HepG2 (cell line): ENCODE results near the gene TMEFF2. TPM values are rescaled to one million over a fixed set of nuclear protein-coding genes. Genes with fewer than 3 reads are reported as not detected.
A peak's percentile ranks its signal among the peaks of the same experiment; 100 is the strongest.

Source experiments
- AHR ChIP-seq: IDR thresholded peaks from 2 replicates; pipeline ENCODE4 v1.6.1; 2018; ENCODE audit warnings: missing genetic modification reagents, missing compliant biosample characterization
- EP300 ChIP-seq, 3 experiments: sonication (generic) in 1 of 3; formaldehyde crosslinking in 1 of 3; IDR thresholded peaks; 2 replicates each; pipeline versions ENCODE4 v1.5.1 to v1.6.1; 2011 to 2020; ENCODE audit warnings: low read depth in 2 of 3, low read length in 2 of 3, borderline replicate concordance in 1 of 3, improper control_type of control experiment in 1 of 3, mild to moderate bottlenecking in 1 of 3, missing genetic modification reagents in 1 of 3, moderate library complexity in 1 of 3
- FOXC1 ChIP-seq: sonication (generic); formaldehyde crosslinking; IDR thresholded peaks from 2 replicates; pipeline ENCODE4 v1.8.0; 2022; ENCODE audit warnings: mild to moderate bottlenecking, missing genetic modification reagents, borderline replicate concordance
- GZF1 ChIP-seq: sonication (generic); formaldehyde crosslinking; IDR thresholded peaks from 2 replicates; pipeline ENCODE4 v1.5.1; 2020; ENCODE audit warnings: mild to moderate bottlenecking, missing genetic modification reagents
- MAFG ChIP-seq: sonication (generic); formaldehyde crosslinking; IDR thresholded peaks from 2 replicates; pipeline ENCODE4 v1.5.1; 2020; ENCODE audit warnings: mild to moderate bottlenecking, missing genetic modification reagents
- NBN ChIP-seq: fragments of 450-650 bp; conservative IDR thresholded peaks from 2 replicates; pipeline ENCODE4 v1.6.1; 2017
- NR2F1 ChIP-seq, 2 experiments: fragments of 450-650 bp in 1 of 2; formaldehyde crosslinking in 1 of 2; IDR thresholded peaks; 2 replicates each; pipeline versions ENCODE4 v1.5.0 to v1.6.1; 2016 to 2020; ENCODE audit warnings: mild to moderate bottlenecking in 1 of 2, missing compliant biosample characterization in 1 of 2, missing genetic modification reagents in 1 of 2, moderate library complexity in 1 of 2
- POLR2G ChIP-seq: fragments of 200-400 bp; formaldehyde crosslinking; IDR thresholded peaks from 2 replicates; pipeline ENCODE4 v1.6.1; 2018; ENCODE audit warnings: mild to moderate bottlenecking, low read depth, low read length, moderate library complexity
- PRPF4 ChIP-seq: fragments of 200-400 bp; formaldehyde crosslinking; IDR thresholded peaks from 2 replicates; pipeline ENCODE4 v1.6.1; 2016; ENCODE audit warnings: low read length, low read depth; ENCODE audit not compliant: poor library complexity, severe bottlenecking
- TEAD3 ChIP-seq: optimal IDR thresholded peaks from 2 replicates; pipeline ENCODE3; 2016; ENCODE audit warnings: borderline replicate concordance
- TOPORS ChIP-seq: sonication (generic); formaldehyde crosslinking; IDR thresholded peaks from 2 replicates; pipeline ENCODE4 v1.8.0; 2023; ENCODE audit warnings: mild to moderate bottlenecking, missing genetic modification reagents
- ZFP82 ChIP-seq: sonication (generic); formaldehyde crosslinking; IDR thresholded peaks from 2 replicates; pipeline ENCODE4 v1.5.1; 2020; ENCODE audit warnings: mild to moderate bottlenecking, missing genetic modification reagents, borderline replicate concordance
- ZMYM3 ChIP-seq: sonication (generic); formaldehyde crosslinking; IDR thresholded peaks from 2 replicates; pipeline ENCODE4 v1.5.1; 2020; ENCODE audit warnings: mild to moderate bottlenecking, missing genetic modification reagents
- ZNF10 ChIP-seq: sonication (generic); formaldehyde crosslinking; IDR thresholded peaks from 2 replicates; pipeline ENCODE4 v1.4.0; 2020; ENCODE audit warnings: mild to moderate bottlenecking, low read depth, missing genetic modification reagents, borderline replicate concordance
- ZNF235 ChIP-seq: sonication (generic); formaldehyde crosslinking; IDR thresholded peaks from 2 replicates; pipeline ENCODE4 v1.8.1; 2023; ENCODE audit warnings: mild to moderate bottlenecking, missing genetic modification reagents, borderline replicate concordance
- ZNF652 ChIP-seq: IDR thresholded peaks from 2 replicates; pipeline ENCODE4 v1.6.1; 2016; ENCODE audit warnings: low read depth, borderline replicate concordance
- ZNF776 ChIP-seq: sonication (generic); formaldehyde crosslinking; IDR thresholded peaks from 2 replicates; pipeline ENCODE4 v1.4.0; 2020; ENCODE audit warnings: mild to moderate bottlenecking, missing genetic modification reagents
- ZNF777 ChIP-seq: sonication (generic); formaldehyde crosslinking; IDR thresholded peaks from 2 replicates; pipeline ENCODE4 v1.4.0; 2020; ENCODE audit warnings: missing genetic modification reagents
- polyA plus RNA-seq, 8 experiments: library from polyadenylated mRNA; depleted of rRNA in 3 of 8; stranded (reverse) in 7 of 8; unstranded in 1 of 8; fragments of >200 nt; fragmentation: Illumina TruSeq in 4 of 8; extraction: Trizol in 4 of 8; gene quantifications; 2 replicates each; pipeline versions ENCODE4 v1.2.1 to v1.2.3, GENCODE V29; 2011 to 2016; ENCODE audit warnings: low read depth in 4 of 8, missing spikeins in 1 of 8, mixed read lengths in 1 of 8; ENCODE audit not compliant: insufficient read depth in 1 of 8
- total RNA-seq, 5 experiments: library from RNA; depleted of rRNA; stranded (reverse); fragments of >200 nt; fragmentation: Illumina TruSeq; extraction: Trizol; gene quantifications; 2 replicates each; pipeline ENCODE4 v1.2.3, GENCODE V29; 2016; ENCODE audit warnings: low read depth in 1 of 5
- TF ChIP-seq, protein P1 (sequence below): sonication (generic); formaldehyde crosslinking; IDR thresholded peaks from 2 replicates; pipeline ENCODE4 v1.5.0; 2020; ENCODE audit warnings: missing genetic modification reagents
- TF ChIP-seq, protein P2 (sequence below): IDR thresholded peaks from 2 replicates; pipeline ENCODE4 v1.6.1; 2018; ENCODE audit warnings: missing genetic modification reagents, mild to moderate bottlenecking, missing compliant biosample characterization
- TF ChIP-seq, protein P3 (sequence below): sonication (generic); formaldehyde crosslinking; IDR thresholded peaks from 2 replicates; pipeline ENCODE4 v1.4.0; 2020; ENCODE audit warnings: mild to moderate bottlenecking, missing genetic modification reagents, borderline replicate concordance
- TF ChIP-seq, protein P4 (sequence below): sonication (generic); formaldehyde crosslinking; IDR thresholded peaks from 2 replicates; pipeline ENCODE4 v1.4.0; 2020; ENCODE audit warnings: mild to moderate bottlenecking, missing genetic modification reagents
- TF ChIP-seq, protein P5 (sequence below): sonication (generic); formaldehyde crosslinking; IDR thresholded peaks from 2 replicates; pipeline ENCODE4 v1.4.0; 2020; ENCODE audit warnings: missing genetic modification reagents, mild to moderate bottlenecking, borderline replicate concordance

The TMEFF2 gene
- total and polyA plus RNA-seq, 2 of the 13 experiments (the other 11 are each of a cell fraction or from before 2014, with no cell fraction given) = not detected

DNA sequence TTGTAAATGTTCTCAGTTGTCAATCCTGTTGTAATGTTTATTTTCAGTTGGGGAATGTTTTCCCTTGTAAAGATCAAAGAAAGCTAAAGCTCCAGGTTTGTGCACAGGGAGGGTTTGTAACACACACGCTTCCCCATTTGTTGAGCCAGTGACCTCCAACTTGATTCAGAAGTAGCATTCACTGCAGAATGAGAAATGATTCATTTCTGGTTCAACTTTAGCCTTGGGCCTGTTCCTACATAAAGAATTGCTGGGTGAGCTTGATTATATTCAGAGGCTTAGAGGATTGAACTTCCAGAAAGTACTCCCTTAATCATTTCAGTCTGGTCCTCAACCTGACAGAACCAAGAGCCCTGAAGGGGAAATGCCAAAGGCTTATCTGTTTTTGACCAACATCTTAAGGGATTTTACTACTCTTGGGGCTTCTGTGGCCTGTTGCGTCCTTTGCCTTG, 277.3 kb downstream of the TMEFF2 start (continued):
- TF ChIP-seq ZFP82 (CRISPR knock-in tag) (no peak), EP300 (IDR thresholded peaks at IDR 0.05; ENCODE audit: low read depth in 2 of 2, low read length in 2 of 2) (peak in 1 of 2 experiments; percentile 56; a peak in 1 of 4 replicates), EP300 (CRISPR knock-in tag; IDR thresholded peaks at IDR 0.05; ENCODE audit: borderline replicate concordance) (no peak), ZNF10 (CRISPR knock-in tag) (no peak), NBN (no peak), ZMYM3 (CRISPR knock-in tag) (no peak), GZF1 (CRISPR knock-in tag) (no peak), ZNF776 (CRISPR knock-in tag) (no peak), TOPORS (CRISPR knock-in tag) (no peak), ZNF652 (CRISPR knock-in tag) (no peak), TEAD3 (CRISPR knock-in tag) (peak; percentile 48), POLR2G (no peak), MAFG (no peak), PRPF4 (no peak), AHR (CRISPR knock-in tag) (no peak), ZNF777 (no peak), ZNF235 (CRISPR knock-in tag) (no peak), FOXC1 (CRISPR knock-in tag) (no peak), NR2F1 (CRISPR knock-in tag; IDR thresholded peaks at IDR 0.05) (peak in 1 of 2 experiments; percentile 34; a peak in 1 of 4 replicates)
- TF ChIP-seq, protein P1, sequence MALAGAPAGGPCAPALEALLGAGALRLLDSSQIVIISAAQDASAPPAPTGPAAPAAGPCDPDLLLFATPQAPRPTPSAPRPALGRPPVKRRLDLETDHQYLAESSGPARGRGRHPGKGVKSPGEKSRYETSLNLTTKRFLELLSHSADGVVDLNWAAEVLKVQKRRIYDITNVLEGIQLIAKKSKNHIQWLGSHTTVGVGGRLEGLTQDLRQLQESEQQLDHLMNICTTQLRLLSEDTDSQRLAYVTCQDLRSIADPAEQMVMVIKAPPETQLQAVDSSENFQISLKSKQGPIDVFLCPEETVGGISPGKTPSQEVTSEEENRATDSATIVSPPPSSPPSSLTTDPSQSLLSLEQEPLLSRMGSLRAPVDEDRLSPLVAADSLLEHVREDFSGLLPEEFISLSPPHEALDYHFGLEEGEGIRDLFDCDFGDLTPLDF (CRISPR knock-in tag) = no peak
- TF ChIP-seq, protein P2, sequence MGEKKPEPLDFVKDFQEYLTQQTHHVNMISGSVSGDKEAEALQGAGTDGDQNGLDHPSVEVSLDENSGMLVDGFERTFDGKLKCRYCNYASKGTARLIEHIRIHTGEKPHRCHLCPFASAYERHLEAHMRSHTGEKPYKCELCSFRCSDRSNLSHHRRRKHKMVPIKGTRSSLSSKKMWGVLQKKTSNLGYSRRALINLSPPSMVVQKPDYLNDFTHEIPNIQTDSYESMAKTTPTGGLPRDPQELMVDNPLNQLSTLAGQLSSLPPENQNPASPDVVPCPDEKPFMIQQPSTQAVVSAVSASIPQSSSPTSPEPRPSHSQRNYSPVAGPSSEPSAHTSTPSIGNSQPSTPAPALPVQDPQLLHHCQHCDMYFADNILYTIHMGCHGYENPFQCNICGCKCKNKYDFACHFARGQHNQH (CRISPR knock-in tag) = 0 out of 2 replicates have a peak, but pooled peaks have one; percentile 37
- TF ChIP-seq, protein P3, sequence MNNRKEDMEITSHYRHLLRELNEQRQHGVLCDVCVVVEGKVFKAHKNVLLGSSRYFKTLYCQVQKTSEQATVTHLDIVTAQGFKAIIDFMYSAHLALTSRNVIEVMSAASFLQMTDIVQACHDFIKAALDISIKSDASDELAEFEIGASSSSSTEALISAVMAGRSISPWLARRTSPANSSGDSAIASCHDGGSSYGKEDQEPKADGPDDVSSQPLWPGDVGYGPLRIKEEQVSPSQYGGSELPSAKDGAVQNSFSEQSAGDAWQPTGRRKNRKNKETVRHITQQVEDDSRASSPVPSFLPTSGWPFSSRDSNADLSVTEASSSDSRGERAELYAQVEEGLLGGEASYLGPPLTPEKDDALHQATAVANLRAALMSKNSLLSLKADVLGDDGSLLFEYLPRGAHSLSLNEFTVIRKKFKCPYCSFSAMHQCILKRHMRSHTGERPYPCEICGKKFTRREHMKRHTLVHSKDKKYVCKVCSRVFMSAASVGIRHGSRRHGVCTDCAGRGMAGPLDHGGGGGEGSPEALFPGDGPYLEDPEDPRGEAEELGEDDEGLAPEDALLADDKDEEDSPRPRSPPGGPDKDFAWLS (CRISPR knock-in tag) = no peak
- TF ChIP-seq, protein P4, sequence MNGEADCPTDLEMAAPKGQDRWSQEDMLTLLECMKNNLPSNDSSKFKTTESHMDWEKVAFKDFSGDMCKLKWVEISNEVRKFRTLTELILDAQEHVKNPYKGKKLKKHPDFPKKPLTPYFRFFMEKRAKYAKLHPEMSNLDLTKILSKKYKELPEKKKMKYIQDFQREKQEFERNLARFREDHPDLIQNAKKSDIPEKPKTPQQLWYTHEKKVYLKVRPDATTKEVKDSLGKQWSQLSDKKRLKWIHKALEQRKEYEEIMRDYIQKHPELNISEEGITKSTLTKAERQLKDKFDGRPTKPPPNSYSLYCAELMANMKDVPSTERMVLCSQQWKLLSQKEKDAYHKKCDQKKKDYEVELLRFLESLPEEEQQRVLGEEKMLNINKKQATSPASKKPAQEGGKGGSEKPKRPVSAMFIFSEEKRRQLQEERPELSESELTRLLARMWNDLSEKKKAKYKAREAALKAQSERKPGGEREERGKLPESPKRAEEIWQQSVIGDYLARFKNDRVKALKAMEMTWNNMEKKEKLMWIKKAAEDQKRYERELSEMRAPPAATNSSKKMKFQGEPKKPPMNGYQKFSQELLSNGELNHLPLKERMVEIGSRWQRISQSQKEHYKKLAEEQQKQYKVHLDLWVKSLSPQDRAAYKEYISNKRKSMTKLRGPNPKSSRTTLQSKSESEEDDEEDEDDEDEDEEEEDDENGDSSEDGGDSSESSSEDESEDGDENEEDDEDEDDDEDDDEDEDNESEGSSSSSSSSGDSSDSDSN (CRISPR knock-in tag) = no peak
- TF ChIP-seq, protein P5, sequence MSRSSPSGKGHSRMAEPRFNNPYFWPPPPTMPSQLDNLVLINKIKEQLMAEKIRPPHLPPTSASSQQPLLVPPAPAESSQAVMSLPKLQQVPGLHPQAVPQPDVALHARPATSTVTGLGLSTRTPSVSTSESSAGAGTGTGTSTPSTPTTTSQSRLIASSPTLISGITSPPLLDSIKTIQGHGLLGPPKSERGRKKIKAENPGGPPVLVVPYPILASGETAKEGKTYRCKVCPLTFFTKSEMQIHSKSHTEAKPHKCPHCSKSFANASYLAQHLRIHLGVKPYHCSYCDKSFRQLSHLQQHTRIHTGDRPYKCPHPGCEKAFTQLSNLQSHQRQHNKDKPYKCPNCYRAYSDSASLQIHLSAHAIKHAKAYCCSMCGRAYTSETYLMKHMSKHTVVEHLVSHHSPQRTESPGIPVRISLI (CRISPR knock-in tag) = no peak
